H1 (cell line): ENCODE measurements around the gene AKAP7. TPM values are rescaled to one million over a fixed set of nuclear protein-coding genes. Genes with fewer than 3 reads are reported as not detected.

ENCODE experiments used
- CTCF ChIA-PET: fragments of 300-600 bp; sonication (Branson Sonifier 250); formaldehyde crosslinking; loops from one replicate; lab custom pipeline; 2021; ENCODE audit not compliant: partially characterized antibody; lab: Charles Lee
- POLR2A ChIA-PET: fragments of 300-600 bp; sonication (Branson Sonifier 250); formaldehyde crosslinking; loops from one replicate; lab custom pipeline; 2021; ENCODE audit warnings: inconsistent platforms; ENCODE audit not compliant: partially characterized antibody; lab: Charles Lee
- DNase-seq, 2 experiments: peaks; one replicate each; pipeline versions ENCODE4 v3.0.0 to v3.0.0-alpha.2; 2010 to 2022; ENCODE audit warnings: low spot score in 2 of 2, low read depth in 1 of 2, mixed read lengths in 1 of 2
- FAIRE-seq: peaks from 2 replicates; lab custom pipeline; 2011; peaks lifted over from hg19 to GRCh38; lab: Jason Lieb, UNC
- H2AFZ ChIP-seq: 2 replicates; pipeline ENCODE4 v1.8.1; 2012; ENCODE audit warnings: low read length, inconsistent platforms
- H2AK5ac ChIP-seq: 2 replicates; pipeline ENCODE4 v1.6.1; 2013; ENCODE audit warnings: low read depth, low read length
- H2BK120ac ChIP-seq: replicated peaks from 2 replicates; pipeline ENCODE3; 2013; ENCODE audit warnings: low read depth, low read length, inconsistent platforms
- H2BK12ac ChIP-seq: 2 replicates; pipeline ENCODE4 v1.6.1; 2013; ENCODE audit warnings: low read depth, low read length
- H2BK15ac ChIP-seq: 2 replicates; pipeline ENCODE4 v1.6.1; 2013; ENCODE audit warnings: low read length
- H2BK20ac ChIP-seq: 2 replicates; pipeline ENCODE4 v1.6.1; 2013; ENCODE audit warnings: low read length
- H2BK5ac ChIP-seq: 2 replicates; pipeline ENCODE4 v1.6.1; 2013; ENCODE audit warnings: low read depth, low read length
- H3K14ac ChIP-seq: 2 replicates; pipeline ENCODE4 v1.6.1; 2013; ENCODE audit warnings: inconsistent platforms; ENCODE audit not compliant: insufficient read length
- H3K18ac ChIP-seq: 2 replicates; pipeline ENCODE4 v1.6.1; 2013; ENCODE audit warnings: low read length; ENCODE audit errors: extremely low read depth
- H3K23ac ChIP-seq: 2 replicates; pipeline ENCODE4 v1.6.1; 2013; ENCODE audit warnings: inconsistent platforms; ENCODE audit not compliant: insufficient read length
- H3K23me2 ChIP-seq: 2 replicates; pipeline ENCODE4 v1.6.1; 2013; ENCODE audit warnings: low read depth, low read length
- H3K27ac ChIP-seq: 2 replicates; pipeline ENCODE4 v1.6.1; 2011; ENCODE audit warnings: low read depth, low read length, inconsistent platforms
- H3K27me3 ChIP-seq, 4 experiments: replicated peaks in 1 of 4; 1 replicate in 1 of 4; 2 replicates in 3 of 4; pipeline versions ENCODE4 v1.6.1 to v1.8.1; 2011 to 2013; ENCODE audit warnings: low read length in 3 of 4, mild to moderate bottlenecking in 3 of 4, inconsistent platforms in 2 of 4, mixed read lengths in 2 of 4, moderate library complexity in 1 of 4; ENCODE audit not compliant: control insufficient read depth in 3 of 4, insufficient read depth in 3 of 4; ENCODE audit errors: extremely low read depth in 1 of 4
- H3K36me3 ChIP-seq, 4 experiments: 2 replicates each; pipeline versions ENCODE4 v1.6.1 to v1.8.1; 2011 to 2013; ENCODE audit warnings: mild to moderate bottlenecking in 4 of 4, low read length in 3 of 4, moderate library complexity in 2 of 4, control low read depth in 1 of 4, inconsistent platforms in 1 of 4; ENCODE audit not compliant: insufficient read depth in 4 of 4, control insufficient read depth in 2 of 4
- H3K4ac ChIP-seq: replicated peaks from 2 replicates; pipeline ENCODE3; 2013; ENCODE audit warnings: low read length, low read depth, mixed read lengths, inconsistent platforms; ENCODE audit not compliant: insufficient read length
- H3K4me1 ChIP-seq, 4 experiments: replicated peaks in 1 of 4; 1 replicate in 1 of 4; 2 replicates in 3 of 4; pipeline versions ENCODE4 v1.6.1 to v1.8.1; 2011 to 2013; ENCODE audit warnings: low read length in 3 of 4, inconsistent platforms in 2 of 4, mixed read lengths in 1 of 4; ENCODE audit not compliant: insufficient read depth in 4 of 4, control insufficient read depth in 3 of 4
- H3K4me2 ChIP-seq, 2 experiments: 2 replicates each; pipeline versions ENCODE4 v1.6.1 to v1.8.1; 2011 to 2013; ENCODE audit warnings: low read depth in 2 of 2, low read length in 2 of 2, control low read depth in 1 of 2, inconsistent platforms in 1 of 2, mild to moderate bottlenecking in 1 of 2; ENCODE audit not compliant: insufficient read depth in 1 of 2
- H3K4me3 ChIP-seq, 4 experiments: fragments of 200-600, 300-600 bp in 1 of 4; sonication (generic), shearing (Covaris generic), sonication (Bioruptor Twin) in 1 of 4; 2 replicates each; pipeline versions ENCODE4 v1.5.1 to v1.8.1; 2011 to 2016; ENCODE audit warnings: low read length in 4 of 4, low read depth in 3 of 4, control low read depth in 2 of 4, inconsistent platforms in 2 of 4, mild to moderate bottlenecking in 2 of 4, mixed read lengths in 1 of 4, moderate library complexity in 1 of 4; ENCODE audit not compliant: insufficient read depth in 2 of 4; ENCODE audit errors: extremely low read depth in 1 of 4
- H3K56ac ChIP-seq: replicated peaks from 2 replicates; pipeline ENCODE3; 2013; ENCODE audit warnings: low read depth, mild to moderate bottlenecking, mixed read lengths, low read length, inconsistent platforms; ENCODE audit not compliant: insufficient read length
- H3K79me1 ChIP-seq: 2 replicates; pipeline ENCODE4 v1.6.1; 2013; ENCODE audit warnings: low read depth, low read length, control low read depth
- H3K79me2 ChIP-seq, 2 experiments: 2 replicates each; pipeline versions ENCODE4 v1.6.1 to v1.8.1; 2012 to 2013; ENCODE audit warnings: low read length in 2 of 2, mild to moderate bottlenecking in 2 of 2, inconsistent platforms in 1 of 2; ENCODE audit not compliant: insufficient read depth in 2 of 2, control insufficient read depth in 1 of 2
- H3K9ac ChIP-seq, 4 experiments: replicated peaks in 1 of 4; 1 replicate in 1 of 4; 2 replicates in 3 of 4; pipeline versions ENCODE4 v1.6.1 to v1.8.1; 2011 to 2013; ENCODE audit warnings: low read depth in 3 of 4, low read length in 3 of 4, control low read depth in 2 of 4, mild to moderate bottlenecking in 2 of 4, moderate library complexity in 2 of 4, inconsistent platforms in 1 of 4; ENCODE audit errors: extremely low read depth in 1 of 4
- H3K9me3 ChIP-seq, 2 experiments: 2 replicates each; pipeline versions ENCODE4 v1.6.1 to v1.8.1; 2012 to 2013; ENCODE audit warnings: mild to moderate bottlenecking in 2 of 2, moderate library complexity in 2 of 2, control low read depth in 1 of 2, inconsistent platforms in 1 of 2, low read depth in 1 of 2, low read length in 1 of 2, mixed read lengths in 1 of 2; ENCODE audit not compliant: insufficient read depth in 2 of 2
- H4K20me1 ChIP-seq, 2 experiments: replicated peaks in 1 of 2; 2 replicates each; pipeline versions ENCODE3 to v1.8.1; 2011 to 2013; ENCODE audit warnings: inconsistent platforms in 2 of 2, low read length in 2 of 2, mild to moderate bottlenecking in 1 of 2; ENCODE audit not compliant: insufficient read depth in 2 of 2, control insufficient read depth in 1 of 2
- H4K5ac ChIP-seq: 2 replicates; pipeline ENCODE4 v1.6.1; 2013; ENCODE audit warnings: low read length, low read depth, mixed read lengths, inconsistent platforms; ENCODE audit not compliant: insufficient read length
- H4K8ac ChIP-seq: 2 replicates; pipeline ENCODE4 v1.8.0; 2013; ENCODE audit warnings: mild to moderate bottlenecking, moderate library complexity, low read length, inconsistent platforms; ENCODE audit not compliant: insufficient read depth; ENCODE audit errors: extremely low read depth
- H4K91ac ChIP-seq: replicated peaks from 2 replicates; pipeline ENCODE3; 2013; ENCODE audit warnings: low read length, mixed read lengths, inconsistent platforms; ENCODE audit not compliant: insufficient read length
- ASH2L ChIP-seq: fragments of 200-600, 300-600 bp; sonication (generic); IDR thresholded peaks from one replicate; pipeline ENCODE4 v1.7.1; 2017; ENCODE audit warnings: low read length
- CHD2 ChIP-seq: IDR thresholded peaks from 2 replicates; pipeline ENCODE4 v1.6.1; 2012; ENCODE audit warnings: low read length, improper control_type of control experiment
- JUND ChIP-seq: IDR thresholded peaks from 2 replicates; pipeline ENCODE4 v1.6.1; 2011; ENCODE audit warnings: mild to moderate bottlenecking, improper control_type of control experiment, low read length
- SAP30 ChIP-seq: fragments of 300-600 bp; sonication (generic); IDR thresholded peaks from 2 replicates; pipeline ENCODE4 v1.7.1; 2012; ENCODE audit warnings: low read length, moderate library complexity, mild to moderate bottlenecking, inconsistent platforms; ENCODE audit not compliant: insufficient read depth, insufficient replicate concordance
- SIRT6 ChIP-seq: IDR thresholded peaks from one replicate; pipeline ENCODE4 v1.7.1; 2012; ENCODE audit warnings: low read length, inconsistent platforms
- SP4 ChIP-seq: IDR thresholded peaks from 2 replicates; pipeline ENCODE4 v1.6.1; 2012; ENCODE audit warnings: low read length, inconsistent platforms
- SUZ12 ChIP-seq: fragments of 200-600 bp; sonication (generic); IDR thresholded peaks from 2 replicates; pipeline ENCODE4 v1.6.1; 2012; ENCODE audit warnings: mild to moderate bottlenecking, inconsistent platforms, low read length, moderate library complexity, mixed read lengths
- TAF7 ChIP-seq: optimal IDR thresholded peaks from 2 replicates; pipeline ENCODE3; 2011; ENCODE audit warnings: low read depth, mild to moderate bottlenecking, inconsistent platforms, low read length, moderate library complexity, borderline replicate concordance
- TBP ChIP-seq: IDR thresholded peaks from 2 replicates; pipeline ENCODE4 v1.6.1; 2011; ENCODE audit warnings: low read depth, low read length, improper control_type of control experiment
- whole genome bisulfite sequencing, 2 experiments: shearing (Covaris generic) in 1 of 2; methylation state at CpG; one replicate each; pipeline versions ENCODE4 v1.1.6 to v1.1.7; 2013 to 2015; ENCODE audit warnings: low lambda C conversion rate in 2 of 2, mixed read lengths in 2 of 2, inconsistent platforms in 1 of 2, low coverage in 1 of 2, missing lambda C conversion rate in 1 of 2; ENCODE audit not compliant: insufficient replicate concordance in 2 of 2, insufficient coverage in 1 of 2, insufficient read length in 1 of 2; ENCODE audit errors: extremely low coverage in 1 of 2, missing lambda C conversion rate in 1 of 2; 5-methylcytosine and 5-hydroxymethylcytosine counted together
- polyA plus RNA-seq, 7 experiments: library from polyadenylated mRNA; depleted of rRNA in 3 of 7; stranded (reverse) in 5 of 7; unstranded in 2 of 7; fragments of >200 nt in 5 of 7; fragments of 200-250 nt in 2 of 7; gene quantifications; 1 replicate in 5 of 7; 2 replicates in 1 of 7; 4 replicates in 1 of 7; pipeline versions ENCODE4 v1.2.1 to v1.2.3, GENCODE V29; 2011 to 2013; ENCODE audit warnings: missing spikeins in 2 of 7, mixed read lengths in 2 of 7
- total RNA-seq: library from RNA; stranded (reverse); fragmentation: NEBNext Ultra II Directional; extraction: Animal tissue kit (Norgen Biotek cat#: 25700); gene quantifications from 2 replicates; pipeline ENCODE4 v1.2.1, GENCODE V29; 2021
- TF ChIP-seq, protein P1 (sequence below): IDR thresholded peaks from 2 replicates; pipeline ENCODE4 v1.6.1; 2011; ENCODE audit warnings: low read depth, mild to moderate bottlenecking, low read length; ENCODE audit not compliant: insufficient read depth
- TF ChIP-seq, protein P2 (sequence below), 3 experiments: IDR thresholded peaks; 1 replicate in 2 of 3; 2 replicates in 1 of 3; pipeline versions ENCODE4 v1.5.1 to v1.6.1; 2011; ENCODE audit warnings: low read length in 3 of 3, mild to moderate bottlenecking in 3 of 3, inconsistent platforms in 2 of 3, low read depth in 1 of 3, moderate library complexity in 1 of 3; ENCODE audit not compliant: insufficient read depth in 1 of 3; ENCODE audit errors: control extremely low read depth in 1 of 3

The AKAP7 gene
- total and polyA plus RNA-seq, 2 of the 8 experiments (the other 6 are each of a cell fraction or from before 2014, with no cell fraction given): 4.7 to 16.9 TPM

DNA sequence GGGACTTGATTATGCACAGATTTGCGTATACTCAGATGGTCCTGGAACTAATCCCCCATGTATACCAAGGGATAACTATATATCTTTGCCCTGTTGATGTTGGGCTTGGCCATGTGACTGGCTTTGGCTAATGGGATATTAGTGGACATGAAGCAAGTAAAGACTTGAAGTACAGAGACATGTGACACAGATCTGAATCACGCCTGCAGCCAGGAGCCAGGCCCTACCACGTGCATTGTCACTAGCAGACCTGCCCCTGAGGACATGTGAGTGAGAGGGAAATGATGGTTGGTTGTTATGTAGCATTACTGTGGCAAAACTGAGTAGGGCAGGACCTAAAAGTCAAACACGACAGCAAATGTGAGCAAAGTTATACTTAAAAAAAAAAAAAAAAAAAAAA lies 155.7 kb downstream of the AKAP7 start:
- no peak overlapping the region for H3K14ac ChIP-seq
- peak overlapping the region; percentile 30; the same call in 1 of the 2 replicates for H2BK12ac ChIP-seq
- no peak overlapping the region for H3K23ac ChIP-seq
- H2AFZ ChIP-seq: no peak overlapping the region
- no peak overlapping the region for H3K27ac ChIP-seq
- no peak overlapping the region; the same call in 1 of the 2 replicates for H2BK5ac ChIP-seq
- H3K4me1 ChIP-seq: peaks cover 5 to 21% (median 11%) of the 10 kb centered on the region in 4 experiments
- no peaks in the 10 kb centered on the region; a peak in 1 of 7 replicates for H3K27me3 ChIP-seq
- peak overlapping the region; percentile 76 for H2BK120ac ChIP-seq
- no peak overlapping the region for H2BK15ac ChIP-seq
- 0 out of 2 replicates have a peak overlapping the region, but pooled peaks have one; percentile 0 for H3K18ac ChIP-seq
- peaks cover 4% of the 10 kb centered on the region; the same call in 1 of the 2 replicates for H3K23me2 ChIP-seq
- peak overlapping the region; percentile 61 for H3K4ac ChIP-seq
- 0 out of 2 replicates have a peak overlapping the region, but pooled peaks have one; percentile 25 for H2BK20ac ChIP-seq
- ChIA-PET CTCF (no interaction called here), POLR2A (no interaction called here)
- no peak overlapping the region for H3K4me3 ChIP-seq
- no peak overlapping the region for H4K5ac ChIP-seq
- H3K4me2 ChIP-seq: no peak overlapping the region
- no peaks in the 10 kb centered on the region for H4K20me1 ChIP-seq
- FAIRE-seq (no peak), DNase-seq (no peak)
- no peak overlapping the region for H4K8ac ChIP-seq
- H2AK5ac ChIP-seq: no peak overlapping the region
- no peaks in the 10 kb centered on the region for H3K9me3 ChIP-seq
- H3K79me1 ChIP-seq: peaks cover 2% of the 10 kb centered on the region; the same call in 1 of the 2 replicates
- no peak overlapping the region for H3K56ac ChIP-seq
- WGBS, 2 experiments: 92% methylated on average over 4 of the region's 4 CpGs; no CpG with 5 or more reads in 1 of the 2 experiments
- H3K36me3 ChIP-seq: no peaks in the 10 kb centered on the region; a peak in 1 of 8 replicates
- no peak overlapping the region for H4K91ac ChIP-seq
- no peaks in the 10 kb centered on the region for H3K79me2 ChIP-seq
- no peak overlapping the region for H3K9ac ChIP-seq
- no peak for TF ChIP-seq TBP
- TF ChIP-seq SAP30: no peak
- no peak for TF ChIP-seq JUND
- TF ChIP-seq, protein P1, sequence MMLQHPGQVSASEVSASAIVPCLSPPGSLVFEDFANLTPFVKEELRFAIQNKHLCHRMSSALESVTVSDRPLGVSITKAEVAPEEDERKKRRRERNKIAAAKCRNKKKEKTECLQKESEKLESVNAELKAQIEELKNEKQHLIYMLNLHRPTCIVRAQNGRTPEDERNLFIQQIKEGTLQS: no peak
- TF ChIP-seq SIRT6: no peak
- no peak for TF ChIP-seq TAF7
- TF ChIP-seq, protein P2, sequence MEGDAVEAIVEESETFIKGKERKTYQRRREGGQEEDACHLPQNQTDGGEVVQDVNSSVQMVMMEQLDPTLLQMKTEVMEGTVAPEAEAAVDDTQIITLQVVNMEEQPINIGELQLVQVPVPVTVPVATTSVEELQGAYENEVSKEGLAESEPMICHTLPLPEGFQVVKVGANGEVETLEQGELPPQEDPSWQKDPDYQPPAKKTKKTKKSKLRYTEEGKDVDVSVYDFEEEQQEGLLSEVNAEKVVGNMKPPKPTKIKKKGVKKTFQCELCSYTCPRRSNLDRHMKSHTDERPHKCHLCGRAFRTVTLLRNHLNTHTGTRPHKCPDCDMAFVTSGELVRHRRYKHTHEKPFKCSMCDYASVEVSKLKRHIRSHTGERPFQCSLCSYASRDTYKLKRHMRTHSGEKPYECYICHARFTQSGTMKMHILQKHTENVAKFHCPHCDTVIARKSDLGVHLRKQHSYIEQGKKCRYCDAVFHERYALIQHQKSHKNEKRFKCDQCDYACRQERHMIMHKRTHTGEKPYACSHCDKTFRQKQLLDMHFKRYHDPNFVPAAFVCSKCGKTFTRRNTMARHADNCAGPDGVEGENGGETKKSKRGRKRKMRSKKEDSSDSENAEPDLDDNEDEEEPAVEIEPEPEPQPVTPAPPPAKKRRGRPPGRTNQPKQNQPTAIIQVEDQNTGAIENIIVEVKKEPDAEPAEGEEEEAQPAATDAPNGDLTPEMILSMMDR (IDR thresholded peaks at IDR 0.05; ENCODE audit: control extremely low read depth in 1 of 3, insufficient read depth in 1 of 3, low read depth in 1 of 3, low read length in 3 of 3): no peak
- TF ChIP-seq SUZ12: no peak
- TF ChIP-seq ASH2L: no peak
- TF ChIP-seq CHD2: no peak
- no peak for TF ChIP-seq SP4
